Muscle of leg (tissue), 16 donors: ENCODE measurements around the gene EIF4ENIF1. TPM values are rescaled to one million over a fixed set of nuclear protein-coding genes. Genes with fewer than 3 reads are reported as not detected.
"Not testable (repeated sequence)": the region's sequence is repeated elsewhere in the genome, so short reads cannot be mapped to it uniquely, and the experiment has no call there.

Experiments used
- DNase-seq: peaks from one replicate; pipeline ENCODE4 v3.0.0; 2013
- H3K27ac ChIP-seq: one replicate; pipeline ENCODE4 v1.5.1; 2013; ENCODE audit warnings: mild to moderate bottlenecking, low read length, control low read depth
- H3K27me3 ChIP-seq: one replicate; pipeline ENCODE4 v1.6.1; 2013; ENCODE audit warnings: low read length; ENCODE audit not compliant: control insufficient read depth, insufficient read depth
- H3K36me3 ChIP-seq: one replicate; pipeline ENCODE4 v1.6.1; 2013; ENCODE audit warnings: low read length; ENCODE audit not compliant: control insufficient read depth, insufficient read depth
- H3K4me1 ChIP-seq: one replicate; pipeline ENCODE4 v1.6.1; 2013; ENCODE audit warnings: low read length; ENCODE audit not compliant: control insufficient read depth, insufficient read depth
- H3K4me3 ChIP-seq: one replicate; pipeline ENCODE4 v1.5.1; 2013; ENCODE audit warnings: low read length, control low read depth
- H3K9me3 ChIP-seq: replicated peaks from 2 replicates; pipeline ENCODE4 v1.6.1; 2013; ENCODE audit warnings: low read depth, low read length; ENCODE audit not compliant: control insufficient read depth
- WGBS: methylation state at CpG from one replicate; pipeline ENCODE4 v1.1.5; 2013; ENCODE audit warnings: missing lambda C conversion rate; ENCODE audit not compliant: insufficient coverage; 5-methylcytosine and 5-hydroxymethylcytosine counted together
- long read RNA-seq, 11 donors: transcript quantifications; one replicate each; lab custom pipeline, GENCODE V29; 2026
- polyA plus RNA-seq, 8 donors: library from polyadenylated mRNA; unstranded; fragments of 120-200 nt; gene quantifications; one replicate each; pipeline versions ENCODE4 v1.2.1 to v1.2.3, GENCODE V29; 2013; ENCODE audit warnings: inconsistent platforms in 1 of 8, low replicate concordance in 1 of 8; ENCODE audit not compliant: insufficient read length in 8 of 8, insufficient read depth in 1 of 8
- total RNA-seq: library from RNA; stranded (reverse); fragments of 120-200 nt; gene quantifications from one replicate; pipeline ENCODE4 v1.2.4, GENCODE V29; 2013

Gene EIF4ENIF1, protein sequence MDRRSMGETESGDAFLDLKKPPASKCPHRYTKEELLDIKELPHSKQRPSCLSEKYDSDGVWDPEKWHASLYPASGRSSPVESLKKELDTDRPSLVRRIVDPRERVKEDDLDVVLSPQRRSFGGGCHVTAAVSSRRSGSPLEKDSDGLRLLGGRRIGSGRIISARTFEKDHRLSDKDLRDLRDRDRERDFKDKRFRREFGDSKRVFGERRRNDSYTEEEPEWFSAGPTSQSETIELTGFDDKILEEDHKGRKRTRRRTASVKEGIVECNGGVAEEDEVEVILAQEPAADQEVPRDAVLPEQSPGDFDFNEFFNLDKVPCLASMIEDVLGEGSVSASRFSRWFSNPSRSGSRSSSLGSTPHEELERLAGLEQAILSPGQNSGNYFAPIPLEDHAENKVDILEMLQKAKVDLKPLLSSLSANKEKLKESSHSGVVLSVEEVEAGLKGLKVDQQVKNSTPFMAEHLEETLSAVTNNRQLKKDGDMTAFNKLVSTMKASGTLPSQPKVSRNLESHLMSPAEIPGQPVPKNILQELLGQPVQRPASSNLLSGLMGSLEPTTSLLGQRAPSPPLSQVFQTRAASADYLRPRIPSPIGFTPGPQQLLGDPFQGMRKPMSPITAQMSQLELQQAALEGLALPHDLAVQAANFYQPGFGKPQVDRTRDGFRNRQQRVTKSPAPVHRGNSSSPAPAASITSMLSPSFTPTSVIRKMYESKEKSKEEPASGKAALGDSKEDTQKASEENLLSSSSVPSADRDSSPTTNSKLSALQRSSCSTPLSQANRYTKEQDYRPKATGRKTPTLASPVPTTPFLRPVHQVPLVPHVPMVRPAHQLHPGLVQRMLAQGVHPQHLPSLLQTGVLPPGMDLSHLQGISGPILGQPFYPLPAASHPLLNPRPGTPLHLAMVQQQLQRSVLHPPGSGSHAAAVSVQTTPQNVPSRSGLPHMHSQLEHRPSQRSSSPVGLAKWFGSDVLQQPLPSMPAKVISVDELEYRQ
- total RNA-seq (10.6 TPM), polyA plus RNA-seq (10 to 100 TPM; 22.8 to 32.8 (median 29.5) TPM)
- long read RNA-seq, donor 1, partial matches to known transcripts: 0 of 1 reads
- long read RNA-seq, donor 1, other reads (novel, unspliced or antisense): 0 of 1 reads
- long read RNA-seq, donor 2: 0 reads
- long read RNA-seq, donor 3: 0 reads
- long read RNA-seq, donor 4, partial matches to known transcripts: 0 of 1 reads
- long read RNA-seq, donor 4, other reads (novel, unspliced or antisense): 0 of 1 reads
- long read RNA-seq, donor 5, partial matches to known transcripts: 9 of 10 reads
- long read RNA-seq, donor 5, other reads (novel, unspliced or antisense): 0 of 10 reads
- long read RNA-seq, donor 6, partial matches to known transcripts: 0 of 3 reads
- long read RNA-seq, donor 6, other reads (novel, unspliced or antisense): 0 of 3 reads
- long read RNA-seq, donor 7: 0 reads
- long read RNA-seq, donor 8, partial matches to known transcripts: 0 of 2 reads
- long read RNA-seq, donor 8, other reads (novel, unspliced or antisense): 0 of 2 reads
- long read RNA-seq, donor 9: 0 reads
- long read RNA-seq, donor 10: 0 reads
- long read RNA-seq, donor 11: 0 reads

DNA sequence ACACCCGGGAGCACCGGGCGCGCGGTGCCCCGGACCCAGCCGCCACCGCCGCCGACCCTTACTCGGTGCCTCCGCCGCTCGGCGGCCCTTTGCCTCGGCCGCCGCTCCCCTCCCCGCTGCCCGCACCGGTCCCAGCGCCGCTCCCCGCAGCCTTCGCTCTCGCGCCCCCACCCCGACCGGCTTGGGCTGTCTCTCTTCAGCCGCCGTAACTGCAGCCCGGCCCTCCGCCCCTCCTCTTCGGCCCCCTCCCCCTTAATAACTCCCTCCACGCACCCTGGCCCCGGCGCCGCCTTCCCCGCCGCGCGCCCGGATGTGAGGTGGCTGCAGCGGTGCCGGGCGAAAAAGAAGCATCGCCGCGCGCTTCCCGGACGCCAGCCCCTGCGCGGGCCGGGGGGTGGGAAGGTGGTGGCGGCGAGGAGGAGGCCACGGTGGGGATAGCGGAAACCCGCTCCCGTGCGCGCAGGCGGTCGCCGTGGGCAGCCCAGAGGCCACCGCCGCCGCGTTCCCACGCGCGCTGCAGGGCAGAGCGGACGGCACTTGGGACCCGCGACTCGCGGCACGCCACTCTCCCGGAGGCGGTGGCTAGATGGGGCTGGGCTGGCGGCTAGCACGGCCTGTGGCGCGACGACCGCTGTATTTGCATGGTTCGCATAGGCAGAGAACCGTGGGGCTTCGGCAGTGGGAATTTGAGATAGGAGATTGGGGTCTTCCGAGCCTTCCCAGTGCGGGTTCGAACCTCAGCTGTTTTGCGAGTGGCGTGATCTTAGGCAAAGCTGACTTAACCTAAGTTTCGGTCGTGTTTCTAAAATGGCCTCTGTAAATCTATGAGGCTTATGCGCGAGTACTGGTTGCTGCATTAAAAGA lies at the start of gene EIF4ENIF1:
Gene EIF4ENIF1, minus strand, starts transcription at position 211 of the 864 bp plus-strand sequence. CDS start 1,124 bp downstream, outside the sequence.
- H3K9me3 ChIP-seq: no peaks in the 10 kb centered on the region
- no peaks in the 10 kb centered on the region for H3K27me3 ChIP-seq
- H3K27ac ChIP-seq: peak within 1 kb of the TSS; percentile 95
- WGBS: under 1% methylated on average over 87 of the region's 100 CpGs
- H3K36me3 ChIP-seq: peaks cover 18% of the 10 kb centered on the region
- peaks cover 8% of the 10 kb centered on the region for H3K4me1 ChIP-seq
- peak; percentile 95 for DNase-seq
- H3K4me3 ChIP-seq: peak within 1 kb of the TSS; percentile 92

DNA sequence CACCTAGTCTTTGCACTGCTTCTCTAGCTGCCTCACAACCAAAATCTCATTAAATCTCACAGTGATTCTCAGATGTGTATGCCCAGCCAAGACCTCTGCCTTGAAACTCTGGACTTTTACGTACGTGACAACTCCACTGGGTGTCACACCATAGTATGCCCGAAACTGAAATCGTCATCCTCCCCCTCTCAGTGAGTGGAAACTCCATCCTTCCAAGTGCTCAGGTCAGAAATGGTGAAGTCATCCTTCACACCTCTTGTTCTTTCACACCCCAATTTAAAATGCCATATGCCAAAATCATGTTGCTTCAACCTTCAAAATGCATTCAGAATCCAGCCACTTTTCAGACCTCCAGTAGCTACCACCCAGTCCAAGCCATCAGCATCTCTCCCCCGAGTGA lies 49.2 kb upstream of the EIF4ENIF1 start:
- Histone ChIP-seq H3K36me3 (no peaks in the 10 kb centered on the region), H3K4me1 (no peaks in the 10 kb centered on the region), H3K9me3 (no peaks in the 10 kb centered on the region), H3K27me3 (no peaks in the 10 kb centered on the region), H3K4me3 (no peak overlapping the region), H3K27ac (no peak overlapping the region)
- DNase-seq: no peak
- 89% methylated on average over 4 of the region's 5 CpGs for WGBS

DNA sequence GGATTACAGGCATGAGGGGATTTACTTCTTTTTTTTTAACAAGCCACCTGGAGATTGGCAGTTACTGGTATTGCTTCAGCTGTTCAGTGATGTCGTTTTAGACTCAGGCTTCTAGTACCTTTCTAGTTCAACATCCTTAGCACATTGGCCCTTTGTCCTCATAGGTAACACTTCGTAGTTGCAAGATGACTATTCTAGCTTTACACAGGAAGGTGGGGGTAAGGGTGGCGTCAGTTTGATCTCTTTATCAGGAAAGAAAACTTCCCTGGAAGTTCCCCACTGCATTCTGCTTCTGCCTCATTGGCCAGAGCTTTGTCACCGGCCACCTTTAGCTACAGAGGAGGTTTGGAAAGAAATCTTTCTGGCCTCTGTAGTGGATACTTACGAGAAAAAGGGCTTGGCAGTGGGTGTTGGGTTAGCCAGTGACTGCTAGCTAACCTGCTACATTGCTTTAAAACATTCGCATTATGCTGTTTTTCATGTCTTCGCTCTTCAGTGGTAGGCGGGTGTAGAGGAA lies 47.4 kb upstream of the EIF4ENIF1 start:
- H3K27me3 ChIP-seq: no peaks in the 10 kb centered on the region
- no peak overlapping the region for H3K27ac ChIP-seq
- H3K4me1 ChIP-seq: no peaks in the 10 kb centered on the region
- DNase-seq: no peak
- no peaks in the 10 kb centered on the region for H3K9me3 ChIP-seq
- 100% methylated on average over 3 of the region's 8 CpGs for WGBS
- H3K4me3 ChIP-seq: no peak overlapping the region
- no peaks in the 10 kb centered on the region for H3K36me3 ChIP-seq

DNA sequence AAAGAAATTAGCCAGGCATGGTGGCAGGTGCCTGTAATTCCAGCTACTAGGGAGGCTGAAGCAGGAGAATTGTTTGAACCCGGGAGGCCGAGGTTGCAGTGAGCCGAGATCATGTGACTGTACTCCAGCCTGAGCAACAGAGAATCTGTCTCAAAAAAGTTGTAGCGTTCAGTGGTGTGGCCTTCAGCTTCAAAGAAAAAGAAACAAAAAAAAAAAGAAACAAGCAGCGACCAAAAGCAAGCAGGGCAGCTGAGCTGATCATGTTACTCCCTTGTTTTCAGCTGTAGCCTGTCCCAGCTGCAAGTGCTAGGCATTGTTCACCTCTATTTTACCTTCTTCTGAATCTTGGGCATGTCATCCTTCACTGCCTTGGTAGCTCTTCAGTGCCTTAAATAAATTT lies 43.7 kb upstream of the EIF4ENIF1 start:
- no peak for DNase-seq
- WGBS: 80% methylated on average over 5 of the region's 5 CpGs
- no peak overlapping the region for H3K4me3 ChIP-seq
- H3K36me3 ChIP-seq: no peaks in the 10 kb centered on the region
- no peak overlapping the region for H3K27ac ChIP-seq
- H3K27me3 ChIP-seq: no peaks in the 10 kb centered on the region
- no peaks in the 10 kb centered on the region for H3K9me3 ChIP-seq
- H3K4me1 ChIP-seq: no peaks in the 10 kb centered on the region

DNA sequence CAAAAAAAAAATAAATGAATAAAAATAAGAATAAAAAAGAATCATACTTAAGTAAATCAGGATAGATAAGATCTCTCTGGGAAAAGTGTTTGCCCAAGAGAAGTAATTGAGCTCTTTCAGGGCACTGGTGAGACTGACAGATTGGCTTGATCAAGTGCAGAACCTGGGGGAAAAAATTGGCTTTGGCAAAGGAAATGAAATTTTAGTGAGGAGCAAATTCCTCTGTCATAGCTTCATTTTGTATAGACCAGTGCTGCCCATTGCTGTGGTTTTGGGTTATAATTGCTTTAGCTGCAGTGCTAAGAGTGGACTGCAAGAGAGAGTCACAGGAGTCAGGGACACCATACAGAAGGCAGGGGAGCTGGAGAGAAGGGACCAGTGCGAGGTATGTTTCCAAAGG lies 42.4 kb upstream of the EIF4ENIF1 start:
- WGBS: no CpG with 5 or more reads among the region's 1 CpG
- no peaks in the 10 kb centered on the region for H3K27me3 ChIP-seq
- no peak overlapping the region for H3K27ac ChIP-seq
- DNase-seq: peak; percentile 14
- H3K4me3 ChIP-seq: no peak overlapping the region
- H3K9me3 ChIP-seq: no peaks in the 10 kb centered on the region
- H3K36me3 ChIP-seq: no peaks in the 10 kb centered on the region
- no peaks in the 10 kb centered on the region for H3K4me1 ChIP-seq

DNA sequence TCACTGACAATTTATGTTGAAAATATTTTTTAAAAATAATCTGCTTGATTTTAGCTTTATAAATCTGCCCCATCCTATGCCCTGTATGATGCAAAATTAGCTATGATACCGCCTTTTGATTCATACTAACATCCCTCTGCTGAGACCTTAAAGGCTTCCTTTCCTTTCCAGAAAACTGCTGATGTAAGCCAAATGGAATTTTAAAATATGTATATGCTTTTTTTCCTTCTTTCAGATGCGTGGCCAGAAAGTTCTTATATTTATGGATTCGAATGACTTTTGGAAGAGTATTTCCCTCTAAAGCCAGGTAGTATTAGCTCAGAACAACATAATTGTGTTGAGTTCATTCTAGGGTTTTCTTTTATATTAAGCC lies 41.2 kb upstream of the EIF4ENIF1 start:
- peak overlapping the region; percentile 82 for H3K27ac ChIP-seq
- peak; percentile 89 for DNase-seq
- H3K4me3 ChIP-seq: no peak overlapping the region
- no peaks in the 10 kb centered on the region for H3K36me3 ChIP-seq
- H3K27me3 ChIP-seq: no peaks in the 10 kb centered on the region
- no peaks in the 10 kb centered on the region for H3K9me3 ChIP-seq
- H3K4me1 ChIP-seq: no peaks in the 10 kb centered on the region
- WGBS: no CpG with 5 or more reads among the region's 3 CpGs

DNA sequence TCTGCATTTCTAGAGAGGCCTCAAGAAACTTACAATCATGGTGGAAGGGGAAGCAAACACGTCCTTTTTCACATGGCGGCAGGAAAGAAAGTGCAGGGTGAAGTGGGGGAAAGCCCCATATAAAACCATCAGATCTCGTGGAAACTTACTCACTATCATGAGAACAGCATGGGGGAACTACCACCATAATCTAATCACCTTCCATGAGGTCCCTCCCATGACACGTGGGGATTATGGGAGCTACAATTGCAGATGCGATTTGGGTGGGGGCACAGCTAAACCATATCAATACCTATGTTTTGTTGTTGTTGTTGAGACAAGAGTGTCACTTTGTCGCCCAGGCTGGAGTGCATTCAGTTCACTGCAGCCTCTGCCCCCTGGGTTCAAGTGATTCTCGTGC lies 36.6 kb upstream of the EIF4ENIF1 start:
- no peak overlapping the region for H3K27ac ChIP-seq
- H3K36me3 ChIP-seq: no peaks in the 10 kb centered on the region
- no peaks in the 10 kb centered on the region for H3K27me3 ChIP-seq
- no peaks in the 10 kb centered on the region for H3K9me3 ChIP-seq
- no peaks in the 10 kb centered on the region for H3K4me1 ChIP-seq
- no peak for DNase-seq
- 83% methylated on average over 1 of the region's 7 CpGs for WGBS
- no peak overlapping the region for H3K4me3 ChIP-seq

DNA sequence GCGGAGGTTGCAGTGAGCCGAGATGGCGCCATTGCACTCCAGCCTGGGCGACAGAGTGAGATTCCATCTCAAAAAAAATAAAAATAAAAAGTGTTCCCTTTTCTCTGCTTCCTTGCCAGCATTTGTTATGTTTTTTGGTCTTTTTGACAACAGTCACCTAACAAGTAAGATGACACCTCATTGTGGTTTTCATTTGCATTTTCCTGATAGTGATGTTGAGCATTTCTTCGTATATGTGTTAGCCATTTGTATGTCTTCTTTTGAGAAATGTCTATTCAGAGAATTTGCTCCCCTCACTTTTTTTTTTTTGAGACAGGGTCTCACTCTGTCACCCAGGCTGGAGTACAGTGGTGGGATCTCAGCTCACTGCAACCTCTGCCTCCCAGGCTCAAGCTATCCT lies 34.5 kb upstream of the EIF4ENIF1 start:
- H3K4me3 ChIP-seq, H3K27ac ChIP-seq, DNase-seq, H3K27me3 ChIP-seq, H3K9me3 ChIP-seq, H3K36me3 ChIP-seq, H3K4me1 ChIP-seq: not testable (repeated sequence)
- WGBS: no CpG with 5 or more reads among the region's 5 CpGs

DNA sequence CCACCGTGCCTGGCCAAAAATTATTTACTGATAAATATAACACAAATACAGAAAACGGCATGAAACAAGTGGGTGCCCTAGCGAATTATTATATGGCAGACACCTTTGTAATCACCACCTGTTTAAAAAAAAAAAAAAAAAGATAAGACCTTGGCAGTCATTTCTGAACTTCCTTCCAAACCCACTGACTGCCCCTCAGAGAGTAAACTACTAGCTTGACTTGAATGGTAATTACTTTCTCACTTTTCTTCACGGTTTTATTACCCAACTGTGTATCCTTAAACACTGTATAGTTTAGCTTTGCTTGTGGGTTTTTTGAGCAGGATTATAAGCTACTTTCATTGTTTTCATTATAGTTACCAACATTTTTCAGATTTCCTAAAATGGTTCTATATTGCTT lies 30.4 kb upstream of the EIF4ENIF1 start:
- Histone ChIP-seq H3K27me3 (no peaks in the 10 kb centered on the region), H3K36me3 (no peaks in the 10 kb centered on the region), H3K27ac (no peak overlapping the region), H3K4me1 (no peaks in the 10 kb centered on the region), H3K4me3 (no peak overlapping the region), H3K9me3 (no peaks in the 10 kb centered on the region)
- no peak for DNase-seq
- no CpG with 5 or more reads among the region's 4 CpGs for WGBS
